Liver (tissue), 9 donors: ENCODE data around the gene MEN1. TPM values are rescaled to one million over a fixed set of nuclear protein-coding genes. Genes with fewer than 3 reads are reported as not detected.

ENCODE experiments used
- DNase-seq: peaks from one replicate; pipeline ENCODE4 v3.0.0-alpha.2; 2017; ENCODE audit warnings: low spot score
- H3K27ac ChIP-seq, 2 donors: one replicate each; pipeline ENCODE4 v1.7.0; 2013; ENCODE audit warnings: inconsistent platforms in 2 of 2, low read length in 2 of 2, control low read depth in 1 of 2, low read depth in 1 of 2, mild to moderate bottlenecking in 1 of 2
- H3K27me3 ChIP-seq, 4 donors: one replicate each; pipeline versions ENCODE4 v1.6.1 to v1.7.0; 2013; ENCODE audit warnings: low read length in 3 of 4, inconsistent platforms in 1 of 4, mild to moderate bottlenecking in 1 of 4, moderate library complexity in 1 of 4; ENCODE audit not compliant: control insufficient read depth in 4 of 4, insufficient read depth in 4 of 4
- H3K36me3 ChIP-seq, 4 donors: one replicate each; pipeline versions ENCODE4 v1.6.1 to v1.7.0; 2013; ENCODE audit warnings: low read length in 3 of 4, mild to moderate bottlenecking in 3 of 4, low read depth in 1 of 4, moderate library complexity in 1 of 4; ENCODE audit not compliant: control insufficient read depth in 4 of 4, insufficient read depth in 3 of 4
- H3K4me1 ChIP-seq, 4 donors: one replicate each; pipeline versions ENCODE4 v1.6.1 to v1.7.0; 2013; ENCODE audit warnings: low read length in 3 of 4, mild to moderate bottlenecking in 3 of 4, moderate library complexity in 1 of 4; ENCODE audit not compliant: control insufficient read depth in 4 of 4, insufficient read depth in 4 of 4
- H3K4me3 ChIP-seq, 3 donors: one replicate each; pipeline versions ENCODE4 v1.6.1 to v1.7.0; 2013; ENCODE audit warnings: low read length in 3 of 3, control low read depth in 1 of 3, low read depth in 1 of 3, mild to moderate bottlenecking in 1 of 3
- H3K9ac ChIP-seq, 2 donors: one replicate each; pipeline ENCODE4 v1.7.0; 2013; ENCODE audit warnings: low read length in 2 of 2, mild to moderate bottlenecking in 2 of 2, moderate library complexity in 2 of 2, control low read depth in 1 of 2, low read depth in 1 of 2
- H3K9me3 ChIP-seq, 4 donors: one replicate each; pipeline versions ENCODE4 v1.6.1 to v1.7.0; 2013; ENCODE audit warnings: low read length in 3 of 4; ENCODE audit not compliant: control insufficient read depth in 4 of 4
- ATF3 ChIP-seq: IDR thresholded peaks from 2 replicates; pipeline ENCODE4 v1.6.1; 2016; ENCODE audit warnings: antibody characterized with exemption
- CTCF ChIP-seq: fragments of 150-350 bp; IDR thresholded peaks from 2 replicates; pipeline ENCODE4 v1.5.1; 2017; ENCODE audit warnings: improper control_type of control experiment, low read depth, low read length; ENCODE audit not compliant: missing input control
- FOXA1 ChIP-seq: IDR thresholded peaks from 2 replicates; pipeline ENCODE4 v1.6.1; 2016; ENCODE audit warnings: antibody characterized with exemption
- FOXA2 ChIP-seq: IDR thresholded peaks from 2 replicates; pipeline ENCODE4 v1.6.1; 2016; ENCODE audit warnings: antibody characterized with exemption
- GABPA ChIP-seq, 2 donors: IDR thresholded peaks in 1 of 2; conservative IDR thresholded peaks in 1 of 2; 2 replicates each; pipeline ENCODE4 v1.6.1; 2016; ENCODE audit warnings: antibody characterized with exemption in 2 of 2, mild to moderate bottlenecking in 1 of 2, moderate library complexity in 1 of 2
- HNF4A ChIP-seq, 2 donors: conservative IDR thresholded peaks; 2 replicates each; pipeline ENCODE4 v1.6.1; 2016; ENCODE audit warnings: antibody characterized with exemption in 2 of 2, mild to moderate bottlenecking in 2 of 2
- HNF4G ChIP-seq: IDR thresholded peaks from 2 replicates; pipeline ENCODE4 v1.6.1; 2016; ENCODE audit warnings: antibody characterized with exemption
- NR2F2 ChIP-seq: IDR thresholded peaks from 2 replicates; pipeline ENCODE4 v1.6.1; 2016; ENCODE audit warnings: antibody characterized with exemption
- RAD21 ChIP-seq, 2 donors: IDR thresholded peaks; 2 replicates each; pipeline ENCODE4 v1.6.1; 2016; ENCODE audit warnings: antibody characterized with exemption in 2 of 2, mild to moderate bottlenecking in 2 of 2
- REST ChIP-seq: IDR thresholded peaks from 2 replicates; pipeline ENCODE4 v1.6.1; 2016; ENCODE audit warnings: antibody characterized with exemption, mild to moderate bottlenecking
- RXRA ChIP-seq, 2 donors: IDR thresholded peaks; 2 replicates each; pipeline ENCODE4 v1.6.1; 2017 to 2018; ENCODE audit warnings: antibody characterized with exemption in 2 of 2, mild to moderate bottlenecking in 1 of 2
- SP1 ChIP-seq: IDR thresholded peaks from 2 replicates; pipeline ENCODE4 v1.6.1; 2018; ENCODE audit warnings: antibody characterized with exemption, mild to moderate bottlenecking
- YY1 ChIP-seq: IDR thresholded peaks from 2 replicates; pipeline ENCODE4 v1.6.1; 2016; ENCODE audit warnings: antibody characterized with exemption, mild to moderate bottlenecking
- WGBS: extraction: QIAGEN DNeasy Blood & Tissue Kit; methylation state at CpG from one replicate; pipeline ENCODE4 v1.1.7; 2013; 5-methylcytosine and 5-hydroxymethylcytosine counted together
- polyA plus RNA-seq, 2 donors: library from polyadenylated mRNA; stranded (reverse) in 1 of 2; unstranded in 1 of 2; fragments of 200-250 nt in 1 of 2; fragments of >200 nt in 1 of 2; fragmentation: Nextera tagmentation in 1 of 2; extraction: Ambion mirVana in 1 of 2; gene quantifications; one replicate each; pipeline versions ENCODE4 v1.2.1 to v1.2.3, GENCODE V29; 2013 to 2015
- total RNA-seq, 2 donors: library from RNA; depleted of rRNA; stranded (reverse); fragments of >200 nt; gene quantifications; one replicate each; pipeline ENCODE4 v1.2.3, GENCODE V29; 2014
- TF ChIP-seq, protein P1 (sequence below): IDR thresholded peaks from 2 replicates; pipeline ENCODE4 v1.6.1; 2016; ENCODE audit warnings: antibody characterized with exemption
- TF ChIP-seq, protein P2 (sequence below): IDR thresholded peaks from 2 replicates; pipeline ENCODE4 v1.6.1; 2016; ENCODE audit warnings: antibody characterized with exemption
- donor health status: healthy.
- donor health status: healthy.
- donor health status: healthy.
- donor health status: healthy.
- donor health status: healthy.

Gene MEN1
- total and polyA plus RNA-seq, 4 donors, result 9.0 to 15.1 (median 13.4) TPM

DNA sequence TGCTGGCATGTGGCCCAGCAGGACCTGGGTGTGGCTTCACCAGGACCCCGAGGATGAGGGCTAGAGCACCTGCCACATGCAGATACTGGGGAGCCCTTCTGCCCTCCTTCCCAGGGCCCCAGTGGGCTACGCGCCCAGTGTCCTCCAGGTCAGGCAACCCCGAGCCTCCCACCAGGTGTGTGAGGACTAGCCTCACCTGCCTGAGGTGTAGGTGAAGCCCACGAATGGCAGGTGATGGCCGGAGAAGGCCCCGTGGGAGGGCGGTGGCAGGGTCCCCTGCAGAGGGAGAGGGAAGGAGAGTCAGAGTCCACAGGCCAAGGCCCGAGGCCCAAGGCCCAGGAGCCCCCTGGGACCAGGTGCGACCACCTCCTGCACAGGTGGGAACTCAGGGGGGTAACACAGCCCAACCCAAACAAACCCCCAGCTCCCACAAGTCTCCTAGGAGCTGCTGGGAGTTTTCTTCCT is 27.6 kb upstream of the MEN1 start (continued):
- TF ChIP-seq CTCF, result no peak
- TF ChIP-seq ATF3, result no peak
- TF ChIP-seq, protein P1, sequence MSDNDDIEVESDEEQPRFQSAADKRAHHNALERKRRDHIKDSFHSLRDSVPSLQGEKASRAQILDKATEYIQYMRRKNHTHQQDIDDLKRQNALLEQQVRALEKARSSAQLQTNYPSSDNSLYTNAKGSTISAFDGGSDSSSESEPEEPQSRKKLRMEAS, result no peak

DNA sequence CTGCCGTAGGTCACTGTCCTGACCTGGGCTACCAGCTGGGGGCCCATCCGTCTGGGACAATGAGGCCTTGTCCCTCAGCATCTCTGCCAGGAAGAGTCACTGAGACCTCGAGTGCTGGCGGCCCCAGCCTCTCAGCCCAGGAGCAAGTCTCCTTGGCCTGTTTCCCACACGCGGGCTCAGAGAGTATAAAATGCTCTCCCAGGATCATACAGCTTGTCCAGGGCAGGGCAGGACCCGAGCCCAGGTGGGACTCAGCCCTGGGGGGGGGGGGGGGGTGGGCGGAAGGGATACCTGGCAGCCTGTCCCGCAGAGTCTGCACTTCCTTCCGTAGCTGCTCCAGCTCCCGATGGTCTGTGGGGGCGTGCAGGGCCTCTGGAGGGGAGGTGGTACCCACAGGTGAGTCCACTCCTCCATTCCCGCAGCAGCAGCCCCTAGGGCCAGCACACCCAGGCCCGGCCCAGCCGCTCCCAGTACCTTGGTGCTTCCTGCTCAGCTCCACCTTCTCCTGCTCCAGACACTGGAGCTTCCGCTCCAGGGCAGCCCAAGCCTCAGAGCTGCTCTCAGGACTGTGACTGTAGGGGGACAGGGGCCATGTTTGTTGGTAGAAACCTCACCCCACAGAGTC is 26.2 kb upstream of the MEN1 start:
- Histone ChIP-seq H3K27me3 (no peaks in the 10 kb centered on the region), H3K36me3 (no peaks in the 10 kb centered on the region), H3K9me3 (no peaks in the 10 kb centered on the region), H3K27ac (no peak overlapping the region), H3K9ac (no peak overlapping the region), H3K4me1 (no peaks in the 10 kb centered on the region), H3K4me3 (no peak overlapping the region)
- 93% methylated on average over 16 of the region's 16 CpGs for WGBS
- DNase-seq, result no peak
- TF ChIP-seq ATF3 (no peak), YY1 (no peak), REST (no peak), CTCF (no peak), FOXA1 (no peak), NR2F2 (no peak), RAD21 (IDR thresholded peaks at IDR 0.05) (no peak), GABPA (IDR thresholded peaks at IDR 0.05 in 1 of 2, conservative IDR thresholded peaks at IDR 0.05 in 1 of 2) (no peak), HNF4A (conservative IDR thresholded peaks at IDR 0.05) (no peak), FOXA2 (no peak), HNF4G (no peak), SP1 (no peak), RXRA (IDR thresholded peaks at IDR 0.05) (no peak)
- TF ChIP-seq, protein P2, sequence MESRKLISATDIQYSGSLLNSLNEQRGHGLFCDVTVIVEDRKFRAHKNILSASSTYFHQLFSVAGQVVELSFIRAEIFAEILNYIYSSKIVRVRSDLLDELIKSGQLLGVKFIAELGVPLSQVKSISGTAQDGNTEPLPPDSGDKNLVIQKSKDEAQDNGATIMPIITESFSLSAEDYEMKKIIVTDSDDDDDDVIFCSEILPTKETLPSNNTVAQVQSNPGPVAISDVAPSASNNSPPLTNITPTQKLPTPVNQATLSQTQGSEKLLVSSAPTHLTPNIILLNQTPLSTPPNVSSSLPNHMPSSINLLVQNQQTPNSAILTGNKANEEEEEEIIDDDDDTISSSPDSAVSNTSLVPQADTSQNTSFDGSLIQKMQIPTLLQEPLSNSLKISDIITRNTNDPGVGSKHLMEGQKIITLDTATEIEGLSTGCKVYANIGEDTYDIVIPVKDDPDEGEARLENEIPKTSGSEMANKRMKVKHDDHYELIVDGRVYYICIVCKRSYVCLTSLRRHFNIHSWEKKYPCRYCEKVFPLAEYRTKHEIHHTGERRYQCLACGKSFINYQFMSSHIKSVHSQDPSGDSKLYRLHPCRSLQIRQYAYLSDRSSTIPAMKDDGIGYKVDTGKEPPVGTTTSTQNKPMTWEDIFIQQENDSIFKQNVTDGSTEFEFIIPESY, result no peak
